Aorta (tissue), 5 donors: Measurements from ENCODE around the gene LSAMP. TPM values are rescaled to one million over a fixed set of nuclear protein-coding genes. Genes with fewer than 3 reads are reported as not detected.

Experiments used
- ATAC-seq: fragments of 200-7000 bp; cut with Tn5 transposase; one replicate; pipeline ENCODE4 v1.9.1; 2022; ENCODE audit warnings: moderate library complexity; ENCODE audit not compliant: low FRiP score
- DNase-seq, 2 donors: peaks; one replicate each; pipeline ENCODE4 v3.0.0-alpha.2; 2020
- H3K27ac ChIP-seq, 2 donors: one replicate each; pipeline ENCODE4 v1.5.1; 2013; ENCODE audit warnings: low read length in 2 of 2, mild to moderate bottlenecking in 2 of 2, moderate library complexity in 2 of 2, control low read depth in 1 of 2, inconsistent platforms in 1 of 2, low read depth in 1 of 2
- H3K27me3 ChIP-seq, 2 donors: one replicate each; pipeline ENCODE4 v1.6.1; 2013; ENCODE audit warnings: control low read depth in 1 of 2, low read length in 1 of 2, mild to moderate bottlenecking in 1 of 2, moderate library complexity in 1 of 2; ENCODE audit not compliant: insufficient read depth in 2 of 2, control insufficient read depth in 1 of 2
- H3K36me3 ChIP-seq, 2 donors: one replicate each; pipeline ENCODE4 v1.6.1; 2013; ENCODE audit warnings: control low read depth in 1 of 2, low read length in 1 of 2, mild to moderate bottlenecking in 1 of 2; ENCODE audit not compliant: insufficient read depth in 2 of 2, control insufficient read depth in 1 of 2
- H3K4me1 ChIP-seq, 2 donors: one replicate each; pipeline ENCODE4 v1.6.1; 2013; ENCODE audit warnings: low read length in 2 of 2, control low read depth in 1 of 2, mild to moderate bottlenecking in 1 of 2, moderate library complexity in 1 of 2; ENCODE audit not compliant: insufficient read depth in 2 of 2, control insufficient read depth in 1 of 2
- H3K4me3 ChIP-seq, 2 donors: one replicate each; pipeline ENCODE4 v1.5.1; 2013; ENCODE audit warnings: low read length in 2 of 2, control low read depth in 1 of 2, mild to moderate bottlenecking in 1 of 2
- H3K9me3 ChIP-seq: one replicate; pipeline ENCODE4 v1.6.1; 2013; ENCODE audit warnings: mild to moderate bottlenecking, low read length; ENCODE audit not compliant: control insufficient read depth
- WGBS, 2 donors: extraction: QIAGEN DNeasy Blood & Tissue Kit; methylation state at CpG; one replicate each; pipeline ENCODE4 v1.1.7; 2013; 5-methylcytosine and 5-hydroxymethylcytosine counted together
- intact Hi-C, 2 donors: fragments of 100-400 bp; cut with DNase I; formaldehyde crosslinking; loops; one replicate each; pipeline versions ENCODE4 v1.14.2 to v1.15.0; 2022
- polyA plus RNA-seq, 2 donors: library from polyadenylated mRNA; stranded (reverse); fragments of 200-250 nt; gene quantifications; one replicate each; pipeline ENCODE4 v1.2.3, GENCODE V29; 2013
- total RNA-seq, 2 donors: library from RNA; stranded (reverse); fragmentation: NEBNext Ultra II Directional; extraction: Animal tissue kit (Norgen Biotek cat#: 25700); gene quantifications; one replicate each; pipeline ENCODE4 v1.2.1, GENCODE V29; 2021
- donor health status: healthy with polysubstance abuse.
- donor health status: Bipolar disorder and iron deficiency.
- donor health status: DM: no; HTN: no; CAD: no.
- donor health status: DM: no; HTN: no; CAD: no.
- donor health status: DM: yes; HTN: yes; CAD: no.

Gene LSAMP
- total and polyA plus RNA-seq, 4 donors = 0.38 to 7.8 (median 0.88) TPM; not detected in 1

DNA sequence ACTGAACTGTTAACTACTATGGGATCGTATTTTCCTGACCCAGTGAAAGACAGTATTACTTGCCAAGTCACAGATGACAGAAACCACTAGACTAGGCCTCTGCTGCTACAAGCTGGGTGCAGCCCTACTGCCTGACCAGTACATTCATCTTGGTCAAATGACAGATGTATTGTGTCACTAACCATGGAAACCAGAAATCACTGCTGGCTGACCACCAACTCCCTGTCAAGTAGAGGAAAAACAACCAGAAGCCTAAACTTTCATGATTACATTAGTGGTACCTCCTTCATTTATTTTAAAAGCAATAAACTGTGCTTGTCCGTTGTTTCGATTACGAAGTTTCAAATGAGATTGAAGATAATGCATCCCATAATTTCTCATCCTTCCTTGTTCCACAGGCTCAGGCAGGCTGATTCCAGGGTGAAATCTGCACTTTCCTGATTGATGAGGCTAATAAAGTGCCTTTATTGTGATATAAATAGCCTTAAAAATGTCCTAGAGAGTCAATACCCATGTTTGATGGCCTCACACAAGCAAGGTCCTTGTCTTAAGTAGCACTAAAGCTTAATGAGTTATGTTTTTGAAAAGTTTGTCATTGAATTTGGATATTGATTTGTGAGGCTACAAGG, 309.7 kb downstream of the LSAMP start:
- no peaks in the 10 kb centered on the region for H3K4me1 ChIP-seq
- no peaks in the 10 kb centered on the region for H3K36me3 ChIP-seq
- no peak for ATAC-seq
- DNase-seq = no peak
- 44 to 46% methylated on average over 4 of the region's 4 CpGs for WGBS, 2 donors
- H3K27ac ChIP-seq = no peak overlapping the region
- H3K9me3 ChIP-seq = no peaks in the 10 kb centered on the region
- H3K4me3 ChIP-seq = no peak overlapping the region
- intact Hi-C loops = no loop called here
- H3K27me3 ChIP-seq = no peaks in the 10 kb centered on the region

DNA sequence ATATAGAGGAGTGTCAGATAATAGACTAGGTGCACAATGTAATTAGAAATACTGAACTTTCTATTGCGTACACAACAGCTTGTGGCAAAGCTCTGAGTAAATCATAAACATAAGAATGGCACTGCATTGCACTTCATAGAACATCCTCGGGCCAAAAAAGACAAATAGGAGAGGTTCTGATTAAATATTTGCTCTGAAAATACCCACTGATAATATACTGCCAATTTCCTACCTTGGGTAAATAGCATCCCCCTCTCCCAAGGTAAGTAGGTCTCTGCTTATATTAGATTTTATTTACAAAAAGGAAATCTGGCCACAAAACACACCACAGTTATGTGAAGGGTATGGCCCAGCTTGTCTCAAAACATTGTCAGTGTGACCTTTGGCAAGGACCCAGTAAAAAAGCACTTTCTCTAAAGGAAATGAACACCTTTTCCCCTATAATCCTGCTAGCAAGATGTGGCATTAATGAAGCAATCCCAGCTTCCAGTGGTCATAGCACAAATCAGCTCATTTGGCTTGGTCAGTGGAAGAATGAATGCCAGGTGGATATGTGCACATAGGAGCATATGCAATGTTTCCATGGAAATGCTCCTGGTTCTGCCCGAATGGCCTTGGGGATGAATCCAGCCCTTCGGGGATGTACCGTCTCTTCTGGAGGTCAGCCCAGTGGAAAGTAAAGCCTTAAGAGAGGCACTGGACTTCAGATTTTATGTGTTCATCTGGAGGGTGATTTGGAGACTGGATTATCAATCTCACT, 315.9 kb downstream of the LSAMP start:
- DNase-seq = no peak
- intact Hi-C loops = no loop called here
- WGBS, 2 donors = 90 to 92% methylated on average over 5 of the region's 5 CpGs
- no peak for ATAC-seq
- Histone ChIP-seq H3K36me3 (no peaks in the 10 kb centered on the region), H3K27me3 (no peaks in the 10 kb centered on the region), H3K27ac (no peak overlapping the region), H3K4me1 (no peaks in the 10 kb centered on the region), H3K4me3 (no peak overlapping the region), H3K9me3 (no peaks in the 10 kb centered on the region)

- DNase-seq (no peak), ATAC-seq (no peak)
- intact Hi-C loops = no loop called here
- Histone ChIP-seq H3K36me3 (no peaks in the 10 kb centered on the region), H3K4me1 (no peaks in the 10 kb centered on the region), H3K27ac (no peak overlapping the region), H3K27me3 (no peaks in the 10 kb centered on the region), H3K9me3 (no peaks in the 10 kb centered on the region), H3K4me3 (no peak overlapping the region)
- 79 to 82% methylated on average over 2 of the region's 2 CpGs for WGBS, 2 donors
Observed at GRCh38 chr3:116127464-116127863, 317.8 kb downstream of the LSAMP start.

GRCh38 chr3:116124166-116124565, 321.1 kb downstream of the LSAMP start:
- Histone ChIP-seq H3K9me3 (no peaks in the 10 kb centered on the region), H3K27ac (no peak overlapping the region), H3K27me3 (no peaks in the 10 kb centered on the region), H3K36me3 (no peaks in the 10 kb centered on the region), H3K4me3 (no peak overlapping the region), H3K4me1 (no peaks in the 10 kb centered on the region)
- ATAC-seq = no peak
- DNase-seq = no peak
- intact Hi-C loops = no loop called here

GRCh38 chr3:116118475-116119169, 326.7 kb downstream of the LSAMP start:
- ATAC-seq = no peak
- Histone ChIP-seq H3K4me1 (no peaks in the 10 kb centered on the region), H3K4me3 (no peak overlapping the region), H3K27ac (no peak overlapping the region), H3K9me3 (no peaks in the 10 kb centered on the region), H3K36me3 (no peaks in the 10 kb centered on the region), H3K27me3 (no peaks in the 10 kb centered on the region)
- DNase-seq = no peak
- intact Hi-C loops = no loop called here
- 56 to 61% methylated on average over 3 of the region's 3 CpGs for WGBS, 2 donors

GRCh38 chr3:116114586-116114985, 330.7 kb downstream of the LSAMP start:
- 15 to 22% methylated on average over 1 of the region's 1 CpG for WGBS, 2 donors

GRCh38 chr3:116112696-116113095, 332.6 kb downstream of the LSAMP start:
- 57 to 66% methylated on average over 2 of the region's 2 CpGs for WGBS, 2 donors
- no peak overlapping the region for H3K27ac ChIP-seq
- ATAC-seq = no peak
- H3K36me3 ChIP-seq = no peaks in the 10 kb centered on the region
- H3K9me3 ChIP-seq = no peaks in the 10 kb centered on the region
- intact Hi-C loops = no loop called here
- no peak overlapping the region for H3K4me3 ChIP-seq
- H3K27me3 ChIP-seq = no peaks in the 10 kb centered on the region
- DNase-seq = no peak
- H3K4me1 ChIP-seq = no peaks in the 10 kb centered on the region

More at GRCh38 chr3:116114586-116114985, 330.7 kb downstream of the LSAMP start:
- Histone ChIP-seq H3K4me3 (no peak overlapping the region), H3K27ac (no peak overlapping the region), H3K4me1 (no peaks in the 10 kb centered on the region), H3K27me3 (no peaks in the 10 kb centered on the region), H3K9me3 (no peaks in the 10 kb centered on the region), H3K36me3 (no peaks in the 10 kb centered on the region)
- DNase-seq (no peak), ATAC-seq (no peak)
- intact Hi-C loops = no loop called here

DNA sequence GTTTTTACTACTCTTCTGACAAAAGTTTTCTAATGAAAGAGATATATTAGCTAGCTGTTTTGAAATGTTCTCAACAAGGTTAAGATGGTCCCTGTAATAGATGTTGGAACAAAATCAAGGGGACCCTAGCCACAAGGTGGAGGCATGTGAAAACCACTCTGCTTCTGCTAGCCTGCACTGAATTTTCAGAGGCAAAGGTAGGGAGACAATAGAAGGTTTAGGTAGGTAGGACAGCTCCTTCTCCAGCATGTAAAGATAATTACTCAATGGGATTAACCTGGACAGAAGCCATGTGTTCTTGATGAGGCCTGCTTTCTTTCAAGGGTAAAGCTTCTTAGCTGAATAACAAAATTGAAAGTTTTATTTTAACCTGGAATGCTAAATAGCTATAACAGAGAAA, 333.5 kb downstream of the LSAMP start:
- ATAC-seq (no peak), DNase-seq (no peak)
- Histone ChIP-seq H3K9me3 (no peaks in the 10 kb centered on the region), H3K4me3 (no peak overlapping the region), H3K36me3 (no peaks in the 10 kb centered on the region), H3K27ac (no peak overlapping the region), H3K27me3 (no peaks in the 10 kb centered on the region), H3K4me1 (no peaks in the 10 kb centered on the region)
- intact Hi-C loops = no loop called here
